GDM1 (cell line): ENCODE results near the gene ST8SIA1.

Experiments
- DNase-seq: peaks from one replicate; lab custom pipeline; 2025; lab: John Stamatoyannopoulos, UW

ST8SIA1 gene

DNA sequence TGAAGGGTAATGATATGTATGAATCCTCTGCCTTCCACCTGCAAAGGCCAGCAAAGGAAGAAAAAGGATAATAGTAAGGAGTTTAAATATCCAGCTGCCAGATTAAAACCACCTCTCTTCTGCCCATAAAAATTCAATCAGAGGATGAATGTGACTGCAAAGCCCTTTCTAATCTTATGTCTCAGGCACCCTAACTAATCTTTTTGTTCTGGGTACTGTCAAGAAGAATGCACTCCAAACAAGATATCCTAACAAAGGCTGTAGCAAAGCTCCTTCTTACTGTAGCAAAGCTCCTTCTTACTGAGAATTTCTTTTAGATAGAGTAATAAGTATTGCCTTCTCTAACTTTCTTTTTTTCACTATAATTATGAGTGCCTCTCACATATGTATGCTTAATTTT is 91.8 kb downstream of the ST8SIA1 start:
- no peak for DNase-seq

DNA sequence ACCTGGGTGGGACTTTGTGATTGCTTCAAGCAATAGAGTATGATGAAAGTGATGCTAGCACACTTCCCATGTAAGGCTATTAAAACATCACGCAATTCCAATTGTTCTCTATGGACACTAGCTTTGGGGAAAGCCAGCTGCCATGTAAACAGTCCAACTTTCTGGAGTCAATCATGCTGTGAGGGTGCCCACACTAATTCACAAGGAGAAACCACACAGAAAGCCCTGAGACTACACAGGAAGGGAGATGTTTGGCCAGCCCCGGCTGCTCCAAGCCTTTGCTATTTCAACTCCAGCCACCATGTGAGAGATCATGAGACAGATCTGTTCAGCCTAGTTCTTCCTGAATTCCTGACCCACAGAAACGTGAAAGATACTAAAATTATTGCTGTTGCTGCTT is 96.3 kb downstream of the ST8SIA1 start:
- DNase-seq: no peak

DNA sequence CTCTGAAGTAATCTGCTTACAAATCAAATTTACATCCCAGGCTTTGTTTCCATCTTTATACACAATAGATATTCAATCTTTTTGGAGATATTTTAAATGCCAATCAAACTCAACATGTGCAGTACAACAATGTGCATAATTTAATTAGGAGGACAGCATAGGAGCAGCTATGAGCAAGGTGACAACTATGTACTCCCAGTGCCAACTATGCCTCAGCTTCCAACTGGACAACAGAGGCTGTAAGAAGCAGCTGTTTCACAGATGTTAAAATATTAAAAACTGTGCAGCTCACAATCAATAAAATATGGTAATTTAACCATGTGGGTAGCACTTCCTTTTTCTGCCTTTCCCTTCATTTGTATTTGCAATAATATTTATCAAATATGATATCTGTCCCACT is 99.9 kb downstream of the ST8SIA1 start:
- DNase-seq: no peak

DNA sequence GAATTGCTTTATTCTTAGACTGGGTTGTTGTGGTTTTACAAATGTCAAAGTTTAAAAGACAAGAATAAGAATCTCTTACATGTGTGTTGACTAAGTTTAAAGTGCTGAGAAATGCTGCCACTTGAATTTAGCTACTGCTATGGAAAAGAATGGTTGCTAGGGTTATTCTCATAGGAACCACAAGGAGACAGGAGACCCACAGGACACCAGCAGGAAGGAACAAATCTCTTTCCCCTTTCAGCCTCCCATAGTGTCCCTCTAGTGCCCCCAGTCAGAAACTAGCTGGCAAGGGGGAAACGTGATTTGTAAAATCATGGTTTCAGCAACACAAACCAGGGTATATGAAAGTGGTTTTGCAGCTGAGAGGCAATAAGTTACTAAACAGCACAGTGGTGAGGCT is 102.7 kb downstream of the ST8SIA1 start:
- DNase-seq: no peak

DNA sequence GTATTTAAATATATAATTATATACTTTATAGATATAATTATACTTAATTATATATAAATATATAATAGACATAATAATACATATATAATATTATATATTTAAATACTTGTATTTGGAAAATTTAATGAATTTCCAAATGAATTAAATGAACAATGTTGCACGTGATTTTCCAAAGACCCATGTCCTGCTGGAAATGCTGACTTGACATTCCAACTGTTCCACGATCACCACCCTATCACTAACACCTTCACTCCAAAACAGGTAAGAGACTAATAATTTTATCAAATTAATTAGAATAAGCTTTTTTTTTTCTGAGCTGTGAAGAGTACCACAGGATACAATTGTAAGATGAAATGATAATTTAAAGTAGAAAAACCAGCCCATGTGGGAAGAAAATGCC is 103.4 kb downstream of the ST8SIA1 start:
- no peak for DNase-seq

DNA sequence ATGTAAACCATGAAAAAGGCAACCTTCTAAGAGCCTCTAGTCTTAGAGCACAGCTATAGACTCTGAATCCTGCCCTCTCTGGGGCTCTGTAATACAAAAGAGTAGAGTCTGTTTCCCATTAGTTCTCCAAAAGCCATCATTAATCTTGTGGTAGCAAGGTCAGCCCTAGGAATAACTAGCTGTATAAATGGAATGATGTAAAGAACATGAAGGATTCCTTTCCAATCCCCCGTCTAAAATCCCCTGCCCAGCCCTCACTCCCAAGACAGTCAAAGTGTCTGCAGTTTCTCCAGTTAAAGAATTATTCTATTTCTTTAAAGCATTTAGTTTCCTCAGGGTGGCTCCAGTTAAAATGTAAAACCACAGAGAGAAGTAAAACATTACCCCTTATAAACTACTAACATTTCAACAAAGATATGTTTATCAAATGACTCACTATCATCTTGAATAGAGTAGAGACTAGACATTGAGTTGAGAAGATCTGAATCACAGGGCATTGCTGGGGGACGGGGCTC is 104.2 kb downstream of the ST8SIA1 start:
- no peak for DNase-seq

DNA sequence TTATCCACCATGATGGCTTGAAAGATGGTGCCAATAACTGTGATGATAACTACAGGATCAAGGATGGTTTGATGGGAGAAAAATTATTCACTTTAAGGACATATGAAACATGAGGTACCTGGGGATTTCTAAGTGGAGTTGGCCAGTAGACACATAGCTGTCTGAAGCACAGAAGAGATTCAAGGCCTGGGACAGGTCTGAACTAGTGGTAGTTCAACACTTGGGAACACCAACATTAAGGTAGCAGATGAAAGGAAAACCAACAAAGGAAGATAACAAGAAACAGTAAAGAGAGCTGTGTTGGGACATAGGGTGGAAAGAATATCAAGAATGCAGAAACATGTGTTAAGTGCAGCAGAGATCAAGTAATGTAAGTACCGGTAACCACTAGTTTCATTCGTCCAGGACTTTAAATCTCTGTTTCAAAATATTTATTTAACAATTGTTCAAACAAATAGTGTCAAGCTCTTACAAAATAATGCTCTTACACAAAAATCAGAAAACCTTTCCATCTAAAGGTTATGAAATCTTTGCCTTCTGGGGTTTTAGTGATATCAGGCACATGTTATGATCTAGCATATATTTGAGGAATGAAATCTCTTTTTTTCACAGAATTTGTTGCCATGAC is 104.7 kb downstream of the ST8SIA1 start:
- no peak for DNase-seq

DNA sequence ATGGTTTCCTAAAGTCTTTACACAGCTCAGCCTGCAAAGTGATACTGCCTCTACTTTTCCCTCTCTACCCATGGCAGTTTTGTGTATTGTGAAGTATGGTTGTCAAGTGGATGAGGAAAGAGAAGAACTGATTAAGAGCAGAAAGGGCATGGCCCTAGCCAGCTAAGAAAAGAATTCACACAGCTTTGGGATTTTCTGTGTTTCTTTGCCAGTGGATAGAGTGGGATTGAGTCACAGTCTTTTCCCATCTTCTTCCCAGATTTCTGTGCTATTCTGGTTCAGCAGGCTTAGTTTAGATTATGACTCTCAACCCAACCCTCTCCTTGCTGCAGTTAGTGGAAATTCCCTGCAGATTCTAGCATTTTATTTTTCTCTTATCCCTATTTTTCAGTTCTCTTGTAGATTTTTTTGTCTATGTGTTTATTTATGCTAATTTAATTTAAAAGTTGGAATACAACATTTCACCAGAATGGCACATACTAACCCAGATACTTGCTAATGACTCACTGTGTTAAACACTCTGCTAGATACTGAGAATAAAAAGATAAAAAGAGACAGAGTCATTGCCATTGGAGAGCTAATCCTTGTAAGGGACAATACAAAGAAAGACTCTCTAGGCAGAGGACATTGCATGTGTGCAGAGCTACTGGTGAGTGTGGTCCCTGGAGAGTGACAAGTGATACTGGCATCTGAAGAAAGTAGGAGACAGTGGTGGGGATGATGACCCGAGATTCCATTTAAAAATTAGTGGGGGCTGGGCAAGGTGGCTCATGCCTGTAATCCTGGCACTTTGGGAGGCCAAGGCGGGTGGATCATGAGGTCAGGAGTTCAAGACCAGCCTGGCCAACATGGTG is 106.3 kb downstream of the ST8SIA1 start:
- DNase-seq: no peak

DNA sequence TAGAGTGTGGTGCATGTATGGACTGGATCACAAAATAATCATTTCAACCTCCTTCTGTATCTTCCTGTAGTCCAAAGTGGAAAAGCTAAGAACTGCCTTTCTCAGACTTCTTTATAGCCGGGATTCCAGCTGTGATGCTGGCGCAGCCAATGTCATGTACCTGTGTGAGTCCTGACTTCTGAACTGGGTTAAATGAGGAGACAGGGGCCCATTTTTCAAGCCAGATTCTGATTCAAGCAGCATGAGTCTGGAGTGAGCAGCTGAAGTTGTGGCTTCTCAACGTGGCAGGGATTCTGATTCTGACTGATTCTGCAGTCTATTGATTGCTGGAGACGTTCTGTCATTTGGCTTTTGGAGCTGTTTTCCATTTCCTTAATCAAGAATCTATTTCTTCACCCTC is 111.2 kb downstream of the ST8SIA1 start:
- no peak for DNase-seq

DNA sequence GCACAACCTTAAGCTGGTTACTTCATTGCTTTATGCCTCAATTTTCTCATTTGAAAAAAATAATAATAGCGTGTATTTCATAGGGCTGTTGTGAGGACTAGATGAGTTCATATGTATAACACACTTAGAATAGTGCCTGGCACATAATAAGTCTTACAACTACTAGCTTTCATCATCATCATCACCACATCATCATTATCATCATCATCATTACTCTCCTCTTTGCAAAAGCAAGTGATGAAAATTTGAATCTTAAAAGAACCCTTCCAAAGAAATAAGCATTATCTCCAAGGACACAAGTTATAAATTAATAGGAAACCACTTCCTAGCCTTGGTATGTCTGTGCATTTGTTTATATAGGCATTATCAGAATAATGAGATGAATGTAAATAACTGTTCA is 117.0 kb downstream of the ST8SIA1 start:
- DNase-seq: no peak

DNA sequence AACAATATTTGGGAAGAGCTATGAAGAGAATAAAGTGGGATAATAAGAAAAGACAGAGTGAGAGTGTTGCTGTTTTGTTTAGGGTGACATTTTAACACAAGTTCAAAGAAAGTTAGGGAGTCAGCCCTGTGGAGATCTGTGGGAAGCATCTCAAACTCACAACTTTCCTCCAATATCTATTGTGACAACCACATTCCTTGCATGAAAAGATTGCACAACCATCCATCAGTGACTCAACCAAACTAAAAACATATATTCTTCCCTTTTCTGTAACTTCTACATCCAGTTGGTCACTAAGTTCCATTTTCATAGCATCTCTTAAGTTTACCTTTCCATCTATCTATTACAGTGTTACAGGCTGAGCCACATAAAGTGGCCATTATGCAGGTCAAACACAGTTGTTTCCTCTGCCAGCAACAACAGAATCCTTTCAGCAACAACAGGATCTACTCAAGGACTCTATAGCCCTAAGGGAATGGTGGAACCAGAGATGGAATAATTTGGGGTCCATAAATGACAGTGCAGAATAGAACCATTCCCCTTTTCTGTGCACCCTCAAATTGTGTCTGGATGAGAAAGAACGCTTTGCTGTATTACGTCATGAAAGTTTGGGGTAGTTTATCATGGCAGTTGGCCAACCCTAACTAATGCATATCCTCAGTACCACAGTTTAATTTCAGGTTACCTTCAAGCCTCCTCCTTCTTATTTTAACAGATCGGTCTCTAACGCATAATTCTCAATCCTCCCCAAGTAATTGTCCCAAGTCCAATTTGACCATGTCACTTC is 118.8 kb downstream of the ST8SIA1 start:
- DNase-seq: no peak

DNA sequence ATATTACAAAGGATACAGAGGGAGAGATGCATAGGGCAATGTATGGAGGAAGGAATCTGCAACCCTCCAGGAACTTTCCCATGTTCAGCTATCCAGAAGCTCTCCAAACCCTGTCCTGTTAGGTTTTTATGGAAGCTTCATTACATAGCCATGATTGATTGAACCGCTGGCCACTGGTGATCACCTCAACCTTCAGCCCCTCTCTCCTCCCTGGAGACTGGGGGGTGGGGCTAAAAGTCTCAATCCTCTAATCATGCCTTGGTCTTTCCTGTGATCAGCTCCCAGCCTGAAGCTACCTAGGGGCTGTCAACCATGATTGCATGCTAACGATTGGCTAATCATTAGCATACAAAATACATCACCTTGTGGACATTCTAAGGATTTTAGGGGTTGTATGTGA is 123.4 kb downstream of the ST8SIA1 start:
- no peak for DNase-seq

DNA sequence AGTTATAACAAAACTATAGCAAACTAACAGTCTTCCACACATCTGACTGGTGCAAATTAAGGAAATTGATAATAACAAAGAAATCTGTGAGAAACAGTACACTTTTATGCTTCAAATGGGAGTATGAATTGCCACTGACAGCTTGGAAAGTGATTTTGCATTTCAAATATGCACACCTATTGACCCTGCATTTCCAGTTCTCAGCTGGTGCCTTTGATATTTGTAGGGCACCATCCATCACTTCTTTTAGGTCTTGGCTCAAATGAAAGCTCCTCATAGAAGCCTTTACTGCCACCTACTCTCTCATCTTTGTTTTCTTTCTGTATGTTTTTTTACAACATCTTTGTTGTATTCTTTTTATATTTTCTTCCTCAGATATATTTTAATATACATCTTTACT is 125.1 kb downstream of the ST8SIA1 start:
- no peak for DNase-seq

DNA sequence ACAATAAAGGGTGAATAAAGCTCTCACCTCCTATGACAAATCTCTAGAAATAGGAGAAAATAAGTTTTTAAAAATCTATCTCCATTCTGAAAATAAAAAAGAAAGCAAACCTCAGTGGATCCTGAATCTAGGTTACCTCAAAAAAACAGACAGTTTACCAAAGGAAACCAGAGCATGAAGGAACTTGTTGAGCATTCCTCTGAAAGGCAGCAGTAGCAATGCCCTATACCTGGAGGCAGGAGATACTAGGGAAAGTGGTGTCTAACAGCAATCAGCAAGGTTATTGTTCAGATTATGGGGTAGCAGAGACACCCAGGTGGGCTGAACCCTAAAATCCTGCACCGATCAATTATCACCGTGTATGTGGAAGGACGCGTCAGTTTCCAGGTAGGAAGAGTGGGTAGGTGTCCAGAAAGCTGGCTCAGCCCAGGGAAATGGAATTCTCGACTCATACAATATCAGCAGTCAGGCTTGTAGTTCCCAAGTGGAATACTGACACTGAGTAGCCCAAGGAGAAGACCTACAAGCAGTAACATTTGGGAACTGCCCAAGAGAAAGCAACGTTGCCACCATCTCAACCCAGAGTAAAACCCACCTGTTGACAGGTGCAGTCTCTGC is 128.3 kb downstream of the ST8SIA1 start:
- DNase-seq: no peak

DNA sequence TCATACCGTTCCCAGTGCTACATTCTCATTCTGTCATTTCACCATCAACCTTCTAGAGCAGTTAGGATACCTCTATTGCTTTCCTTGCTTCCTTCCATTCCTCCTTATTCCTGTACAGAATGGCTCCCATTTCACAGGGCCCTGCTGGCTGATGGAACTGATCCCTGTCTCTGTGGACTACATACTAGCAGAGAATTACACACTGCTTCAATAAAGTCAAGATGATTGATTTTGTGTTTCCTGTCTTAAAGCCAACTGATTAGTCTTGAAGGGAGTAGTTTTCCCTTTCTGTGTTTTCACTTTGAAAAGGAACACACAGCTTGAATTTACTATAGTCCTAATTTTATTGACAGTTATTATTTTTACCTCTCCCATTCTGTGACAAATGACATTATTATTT is 130.1 kb downstream of the ST8SIA1 start:
- DNase-seq: no peak

DNA sequence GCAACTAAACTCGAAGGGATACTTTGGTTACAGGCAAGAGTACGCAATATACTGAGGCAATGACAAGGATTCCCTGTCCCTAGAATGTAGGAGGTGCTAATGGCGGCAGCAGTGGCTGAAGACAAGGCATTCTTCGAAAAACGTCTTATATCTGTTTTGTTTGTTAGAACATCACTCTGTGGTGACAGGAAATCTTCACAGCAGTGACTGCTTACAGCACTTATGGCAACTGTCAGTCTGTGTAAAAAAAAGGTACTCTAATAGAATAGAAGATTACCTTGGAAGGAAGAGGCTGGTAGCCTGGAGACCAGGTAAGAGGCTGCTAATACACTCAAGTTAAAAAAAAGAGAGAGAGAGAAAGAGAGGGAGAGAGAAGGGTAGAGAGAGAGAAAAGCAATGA is 131.7 kb downstream of the ST8SIA1 start:
- DNase-seq: no peak

DNA sequence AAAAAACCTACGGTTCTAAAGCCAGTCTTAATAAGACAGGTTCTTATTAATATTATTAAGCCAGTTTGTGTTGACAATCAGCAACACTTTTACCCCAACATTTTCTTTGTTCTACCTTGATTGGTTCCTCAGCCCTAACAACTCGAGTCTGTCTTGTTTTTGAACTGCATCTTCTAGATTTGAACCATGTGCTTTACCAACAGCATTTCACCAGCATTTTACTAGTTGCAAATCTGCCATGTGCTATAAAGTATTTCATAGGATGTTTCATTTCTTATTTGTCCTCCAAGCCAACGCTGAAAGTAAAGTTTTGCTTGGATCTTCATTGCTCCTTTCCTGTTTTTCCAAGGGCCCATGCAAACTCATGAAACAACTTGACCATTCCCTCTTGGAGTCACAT is 133.4 kb downstream of the ST8SIA1 start:
- DNase-seq: no peak

DNA sequence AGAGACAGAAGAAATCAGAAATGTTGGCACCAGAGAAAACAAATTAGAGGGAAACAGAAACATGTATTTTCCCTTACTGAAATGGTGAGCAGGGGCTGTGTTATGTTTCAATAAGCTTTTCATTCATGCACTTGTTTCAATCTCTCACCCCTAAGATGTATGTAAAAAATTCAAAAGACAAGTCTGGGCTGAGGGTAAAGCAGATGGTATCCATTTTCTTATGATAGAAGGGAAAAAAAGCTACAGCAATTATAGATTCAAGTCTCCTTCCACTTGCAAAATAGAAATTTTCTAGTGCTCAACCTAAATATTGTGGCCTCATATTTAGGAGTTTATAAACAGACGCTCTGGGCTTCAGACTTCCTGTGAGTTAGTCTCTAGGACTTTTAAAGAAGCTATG is 138.3 kb downstream of the ST8SIA1 start:
- no peak for DNase-seq

DNA sequence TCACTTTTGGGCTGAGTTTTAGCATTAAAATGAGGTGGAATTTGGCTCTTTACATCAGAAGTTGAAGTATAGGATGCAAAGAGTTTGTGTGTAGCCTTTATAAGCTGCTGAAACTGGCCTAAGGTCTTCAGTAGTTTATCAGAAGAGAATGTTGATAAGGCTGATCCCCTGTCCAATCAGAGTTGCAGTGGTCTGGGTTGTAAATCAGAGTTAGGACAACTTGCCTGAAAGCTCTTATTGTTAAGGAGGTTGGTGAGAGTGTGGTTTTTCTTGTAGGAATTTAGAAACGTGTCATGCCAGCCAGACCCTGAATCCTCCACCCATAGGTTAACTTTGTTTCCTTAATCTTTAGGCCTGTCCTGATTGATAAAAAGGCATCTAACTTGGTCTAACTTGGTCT is 143.5 kb downstream of the ST8SIA1 start:
- DNase-seq: no peak

DNA sequence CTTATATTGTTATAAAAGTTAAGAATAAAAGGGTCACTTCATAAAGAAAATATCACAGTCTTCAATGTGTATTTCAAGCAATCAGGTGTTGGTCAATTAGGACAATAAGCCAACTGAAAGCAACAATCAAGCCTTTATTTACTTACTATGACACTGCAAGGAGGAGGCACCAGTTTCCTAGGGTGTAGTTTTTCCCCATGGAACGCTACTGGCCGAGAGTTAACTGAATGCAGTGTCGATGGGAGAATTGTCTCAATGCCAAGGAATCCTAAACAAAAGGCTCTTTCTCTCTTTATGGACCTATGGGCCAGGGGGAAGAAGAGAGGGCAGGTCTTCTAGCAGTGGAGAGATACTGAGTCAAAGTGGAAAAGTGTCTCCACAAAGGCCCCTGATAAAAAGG is 146.1 kb downstream of the ST8SIA1 start:
- DNase-seq: no peak

DNA sequence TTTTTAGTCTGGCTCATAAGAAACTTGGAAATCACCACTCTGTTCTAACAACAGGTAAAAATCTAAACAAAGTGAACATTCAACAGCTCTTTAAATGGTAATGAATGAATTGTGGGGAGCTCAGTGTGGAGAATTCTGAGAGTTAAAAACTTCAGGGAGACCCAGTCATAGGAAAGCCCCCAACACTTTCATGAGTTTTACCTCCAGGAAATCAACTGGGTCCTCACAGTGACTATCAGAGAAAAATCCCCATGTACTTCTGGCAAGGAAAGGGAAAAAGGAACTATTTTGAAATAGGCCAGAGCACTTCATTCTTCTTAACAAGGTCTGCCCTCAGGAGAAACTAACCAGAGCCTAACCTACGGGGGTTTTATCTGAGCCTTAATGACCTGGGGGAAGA is 153.8 kb downstream of the ST8SIA1 start:
- no peak for DNase-seq

DNA sequence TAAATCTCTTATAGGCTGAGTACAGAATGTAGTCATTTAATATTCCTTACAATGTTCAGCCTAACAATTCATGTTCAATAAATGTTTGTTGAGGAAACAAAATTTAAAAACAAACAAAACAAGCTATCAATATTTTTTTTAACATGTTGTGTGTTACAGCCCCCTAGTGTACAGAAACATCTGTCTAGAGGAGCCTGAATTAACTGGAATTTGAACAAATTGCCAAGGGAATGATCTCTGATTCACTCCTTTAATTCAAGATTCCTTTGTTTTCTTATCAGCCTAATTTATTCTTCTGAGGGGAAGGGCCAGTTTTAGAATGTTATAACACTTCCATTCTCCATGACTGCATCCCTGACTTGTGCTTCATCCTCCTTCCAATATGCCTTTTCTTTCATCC is 161.3 kb downstream of the ST8SIA1 start:
- no peak for DNase-seq
